ENCODE measurements around the gene GNAO1.

GNAO1 gene

DNA sequence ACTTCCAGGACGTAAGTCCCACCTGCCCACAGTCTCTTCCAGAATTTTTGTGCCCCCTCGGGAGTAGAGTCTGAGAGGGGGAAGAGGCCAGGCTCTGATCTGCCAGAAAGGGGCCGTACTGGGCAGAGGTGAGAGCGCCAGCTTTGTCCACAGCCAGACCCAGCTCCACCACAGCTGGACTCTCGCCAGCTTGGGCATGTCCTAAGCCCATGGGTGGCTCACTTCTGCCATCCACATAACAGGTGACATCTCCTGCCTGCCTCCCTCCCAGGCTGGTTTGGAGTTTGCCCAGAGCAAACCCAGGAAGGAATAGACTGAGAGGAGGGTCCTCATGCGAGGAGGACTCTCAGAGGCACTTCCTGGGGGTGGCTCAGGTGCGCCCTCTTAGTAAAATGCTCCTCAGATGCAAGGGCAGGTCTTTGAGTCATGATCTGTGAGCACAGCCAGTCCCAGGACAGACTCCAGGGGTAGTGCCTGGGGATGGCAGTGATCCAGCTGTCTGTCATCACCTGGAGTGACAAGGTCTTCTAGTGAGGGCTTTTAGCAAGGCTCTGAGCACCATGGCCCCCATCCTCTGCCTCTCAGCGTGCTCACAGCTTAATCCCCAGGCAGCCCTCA is 144.9 kb downstream of the GNAO1 start:
- TF ChIP-seq, protein P1, sequence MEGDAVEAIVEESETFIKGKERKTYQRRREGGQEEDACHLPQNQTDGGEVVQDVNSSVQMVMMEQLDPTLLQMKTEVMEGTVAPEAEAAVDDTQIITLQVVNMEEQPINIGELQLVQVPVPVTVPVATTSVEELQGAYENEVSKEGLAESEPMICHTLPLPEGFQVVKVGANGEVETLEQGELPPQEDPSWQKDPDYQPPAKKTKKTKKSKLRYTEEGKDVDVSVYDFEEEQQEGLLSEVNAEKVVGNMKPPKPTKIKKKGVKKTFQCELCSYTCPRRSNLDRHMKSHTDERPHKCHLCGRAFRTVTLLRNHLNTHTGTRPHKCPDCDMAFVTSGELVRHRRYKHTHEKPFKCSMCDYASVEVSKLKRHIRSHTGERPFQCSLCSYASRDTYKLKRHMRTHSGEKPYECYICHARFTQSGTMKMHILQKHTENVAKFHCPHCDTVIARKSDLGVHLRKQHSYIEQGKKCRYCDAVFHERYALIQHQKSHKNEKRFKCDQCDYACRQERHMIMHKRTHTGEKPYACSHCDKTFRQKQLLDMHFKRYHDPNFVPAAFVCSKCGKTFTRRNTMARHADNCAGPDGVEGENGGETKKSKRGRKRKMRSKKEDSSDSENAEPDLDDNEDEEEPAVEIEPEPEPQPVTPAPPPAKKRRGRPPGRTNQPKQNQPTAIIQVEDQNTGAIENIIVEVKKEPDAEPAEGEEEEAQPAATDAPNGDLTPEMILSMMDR (IDR thresholded peaks at IDR 0.05; ENCODE audit: insufficient read depth, low read length, poor library complexity, severe bottlenecking), result no peak
- H3K4me3 ChIP-seq (replicated peaks; ENCODE audit: low read depth, low read length), result no peak overlapping the region
- no peak for DNase-seq (ENCODE audit: extremely low read depth, insufficient read length)
- no peaks in the 10 kb centered on the region for H3K36me3 ChIP-seq (ENCODE audit: control insufficient read depth, insufficient read depth, low read length)
- H3K27me3 ChIP-seq (replicated peaks; ENCODE audit: control insufficient read depth, insufficient read depth, low read length), result no peaks in the 10 kb centered on the region; the same call in 1 of the 2 replicates

DNA sequence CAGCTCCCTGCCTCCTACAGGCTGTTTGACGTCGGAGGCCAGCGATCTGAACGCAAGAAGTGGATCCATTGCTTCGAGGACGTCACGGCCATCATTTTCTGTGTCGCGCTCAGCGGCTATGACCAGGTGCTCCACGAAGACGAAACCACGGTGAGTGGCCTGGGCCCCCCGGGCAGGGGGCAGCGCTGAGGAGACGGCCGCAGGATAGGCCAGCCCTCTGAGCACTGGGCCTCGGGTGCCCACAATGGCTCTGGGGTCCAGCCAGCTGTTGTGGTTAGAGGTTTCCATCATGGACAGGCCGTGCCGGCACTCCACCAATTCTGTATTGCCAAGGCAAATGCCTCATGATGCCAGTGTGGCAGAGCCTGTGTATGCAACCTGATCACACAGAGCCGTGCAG is 145.4 kb downstream of the GNAO1 start:
- H3K27me3 ChIP-seq (replicated peaks; ENCODE audit: control insufficient read depth, insufficient read depth, low read length), result no peaks in the 10 kb centered on the region; the same call in 1 of the 2 replicates
- H3K4me3 ChIP-seq (replicated peaks; ENCODE audit: low read depth, low read length), result no peak overlapping the region
- no peak for DNase-seq (ENCODE audit: extremely low read depth, insufficient read length)
- H3K36me3 ChIP-seq (ENCODE audit: control insufficient read depth, insufficient read depth, low read length), result no peaks in the 10 kb centered on the region
- TF ChIP-seq, protein P1 (IDR thresholded peaks at IDR 0.05; ENCODE audit: insufficient read depth, low read length, poor library complexity, severe bottlenecking), result no peak

DNA sequence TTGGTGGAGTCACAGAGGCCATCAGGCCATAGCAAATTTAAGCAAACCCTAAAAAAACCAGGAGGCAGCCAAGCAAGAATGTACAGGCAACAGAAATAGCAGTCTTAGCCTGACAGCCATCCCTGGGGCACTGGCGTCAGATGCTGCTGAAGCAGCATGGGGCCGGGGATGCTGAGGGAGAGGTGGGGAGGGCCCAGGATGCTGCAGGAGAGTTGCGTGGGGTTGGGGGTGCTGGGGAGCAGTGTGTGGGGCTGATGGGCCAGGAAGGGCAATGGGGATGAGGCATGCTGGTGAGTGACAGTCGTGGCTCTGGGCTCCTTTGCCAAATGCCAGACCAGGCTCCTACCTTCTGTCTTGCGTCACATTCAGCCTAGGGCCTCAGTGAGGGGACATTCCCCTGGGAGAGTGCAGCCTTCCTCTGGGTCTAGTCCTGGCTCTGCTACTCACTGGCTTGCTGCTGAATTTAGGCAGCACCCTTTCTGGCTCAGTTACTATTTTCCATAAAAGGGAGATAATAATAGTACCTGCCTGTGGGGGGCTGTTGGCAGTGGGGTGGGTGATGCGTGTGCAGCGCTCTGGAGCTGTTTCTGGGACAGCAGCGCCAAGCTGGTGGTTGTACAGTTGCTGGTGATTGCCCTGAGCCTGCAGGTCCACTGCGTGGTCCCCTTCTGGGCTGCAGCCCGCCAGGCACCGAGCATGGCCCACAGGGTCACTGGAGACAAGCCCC is 146.0 kb downstream of the GNAO1 start:
- Histone ChIP-seq H3K4me3 (replicated peaks; ENCODE audit: low read depth, low read length) (no peak overlapping the region), H3K36me3 (ENCODE audit: control insufficient read depth, insufficient read depth, low read length) (no peaks in the 10 kb centered on the region), H3K27me3 (replicated peaks; ENCODE audit: control insufficient read depth, insufficient read depth, low read length) (no peaks in the 10 kb centered on the region; the same call in 1 of the 2 replicates)
- no peak for DNase-seq (ENCODE audit: extremely low read depth, insufficient read length)
- TF ChIP-seq, protein P1 (IDR thresholded peaks at IDR 0.05; ENCODE audit: insufficient read depth, low read length, poor library complexity, severe bottlenecking), result no peak

DNA sequence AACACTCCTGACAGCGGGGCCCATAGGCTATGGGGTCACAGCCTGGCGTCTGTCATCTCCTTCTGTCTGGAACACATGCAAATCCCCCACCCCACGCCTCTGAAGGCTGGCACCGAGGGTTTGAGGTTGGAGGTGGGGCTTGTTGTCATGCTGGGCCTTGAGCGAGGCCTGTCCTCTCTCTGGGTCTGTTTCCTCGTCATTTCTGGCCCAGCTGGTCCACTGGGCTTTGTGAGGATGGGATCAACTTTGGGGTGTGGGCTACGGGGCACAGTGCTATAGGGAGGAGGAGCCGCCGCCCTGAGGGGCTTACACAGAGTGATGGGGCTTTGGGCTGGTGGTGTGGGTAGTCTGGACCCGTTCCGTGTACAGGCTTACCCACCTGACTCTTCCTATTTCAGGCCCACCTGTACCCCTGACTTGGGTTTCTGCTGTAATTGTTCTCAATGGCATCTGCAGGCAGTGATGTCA is 146.6 kb downstream of the GNAO1 start:
- DNase-seq (ENCODE audit: extremely low read depth, insufficient read length), result no peak
- H3K36me3 ChIP-seq (ENCODE audit: control insufficient read depth, insufficient read depth, low read length), result no peaks in the 10 kb centered on the region
- TF ChIP-seq, protein P1 (IDR thresholded peaks at IDR 0.05; ENCODE audit: insufficient read depth, low read length, poor library complexity, severe bottlenecking), result no peak
- no peak overlapping the region for H3K4me3 ChIP-seq (replicated peaks; ENCODE audit: low read depth, low read length)
- no peaks in the 10 kb centered on the region; the same call in 1 of the 2 replicates for H3K27me3 ChIP-seq (replicated peaks; ENCODE audit: control insufficient read depth, insufficient read depth, low read length)

DNA sequence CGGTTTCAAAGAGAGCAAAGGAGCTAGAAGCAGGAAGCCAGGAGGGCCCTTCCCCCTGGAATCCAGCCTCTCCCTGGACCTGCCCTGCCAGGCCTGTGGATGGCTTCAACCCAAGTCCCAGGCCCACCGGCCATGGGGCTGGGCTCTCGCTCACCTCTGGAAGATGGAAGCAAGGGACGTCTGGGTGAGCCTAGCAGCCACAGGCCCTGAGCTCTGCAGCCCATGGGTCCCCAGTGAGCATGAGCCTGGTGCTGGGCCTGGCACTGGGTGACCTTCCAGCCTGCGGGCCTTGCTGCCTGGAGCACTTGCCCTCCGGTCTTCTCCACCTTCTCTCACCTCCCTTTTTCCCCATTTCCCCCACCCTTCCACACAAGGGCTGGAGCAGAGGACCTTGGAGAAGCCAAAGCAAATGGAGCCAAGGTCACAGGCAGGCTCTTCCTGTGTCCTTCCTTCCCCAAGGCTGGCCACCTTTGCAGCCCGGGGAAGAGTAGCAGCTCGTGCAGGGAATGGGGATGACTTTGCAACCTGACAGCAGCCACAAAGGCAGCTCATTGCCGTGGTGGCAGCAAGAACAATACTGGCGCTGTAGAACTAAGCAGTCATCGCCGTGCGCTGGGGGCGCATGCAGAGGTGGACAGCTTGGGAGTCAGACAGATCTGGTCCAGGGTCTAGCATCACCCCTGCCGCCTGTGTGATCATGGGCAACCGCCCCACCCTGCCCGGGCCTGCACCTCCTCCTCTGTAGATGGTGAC is 147.5 kb downstream of the GNAO1 start:
- H3K36me3 ChIP-seq (ENCODE audit: control insufficient read depth, insufficient read depth, low read length), result no peaks in the 10 kb centered on the region
- H3K27me3 ChIP-seq (replicated peaks; ENCODE audit: control insufficient read depth, insufficient read depth, low read length), result no peaks in the 10 kb centered on the region; the same call in 1 of the 2 replicates
- no peak overlapping the region for H3K4me3 ChIP-seq (replicated peaks; ENCODE audit: low read depth, low read length)
- TF ChIP-seq, protein P1 (IDR thresholded peaks at IDR 0.05; ENCODE audit: insufficient read depth, low read length, poor library complexity, severe bottlenecking), result no peak
- DNase-seq (ENCODE audit: extremely low read depth, insufficient read length), result no peak

Measured in GM06990 (cell line).